ENCODE measurements around the gene FOXN1. TPM values are rescaled to one million over a fixed set of nuclear protein-coding genes. Genes with fewer than 3 reads are reported as not detected.

Gene FOXN1
- total RNA-seq, 1 experiment from 2014 or later, result not detected

GRCh38 chr17:28473542-28473941, 32.6 kb upstream of the FOXN1 start, which contains the start of gene SLC13A2:
Gene SLC13A2, plus strand, starts transcription at chr17:28473644. Its CDS starts 69 bp downstream, at chr17:28473713.
- no peak for DNase-seq
- H3K4me3 ChIP-seq, result no peak within 1 kb of the TSS
- no peaks in the 10 kb centered on the region for H3K36me3 ChIP-seq
- no peaks in the 10 kb centered on the region for H3K9me3 ChIP-seq
- no peaks in the 10 kb centered on the region for H3K27me3 ChIP-seq

GRCh38 chr17:28474111-28474531, 32.0 kb upstream of the FOXN1 start:
- no peaks in the 10 kb centered on the region for H3K27me3 ChIP-seq
- H3K4me3 ChIP-seq, result no peak overlapping the region
- no peaks in the 10 kb centered on the region for H3K9me3 ChIP-seq
- no peaks in the 10 kb centered on the region for H3K36me3 ChIP-seq
- DNase-seq, result no peak

GRCh38 chr17:28475151-28475900, 30.8 kb upstream of the FOXN1 start:
- Histone ChIP-seq H3K4me3 (no peak overlapping the region), H3K36me3 (no peaks in the 10 kb centered on the region), H3K27me3 (no peaks in the 10 kb centered on the region), H3K9me3 (no peaks in the 10 kb centered on the region)
- DNase-seq, result no peak

- Histone ChIP-seq H3K9me3 (no peaks in the 10 kb centered on the region), H3K27me3 (no peaks in the 10 kb centered on the region)
- no peak for DNase-seq
Measured at GRCh38 chr17:28476076-28476865, 29.9 kb upstream of the FOXN1 start.

GRCh38 chr17:28477928-28478327, 28.2 kb upstream of the FOXN1 start:
- Histone ChIP-seq H3K9me3 (no peaks in the 10 kb centered on the region), H3K27me3 (no peaks in the 10 kb centered on the region), H3K4me3 (no peak overlapping the region), H3K36me3 (no peaks in the 10 kb centered on the region)
- DNase-seq, result no peak

More at GRCh38 chr17:28476076-28476865, 29.9 kb upstream of the FOXN1 start:
- H3K4me3 ChIP-seq, result no peak overlapping the region
- no peaks in the 10 kb centered on the region for H3K36me3 ChIP-seq

GRCh38 chr17:28478712-28479615, 27.2 kb upstream of the FOXN1 start:
- DNase-seq, result peak; percentile 20

DNA sequence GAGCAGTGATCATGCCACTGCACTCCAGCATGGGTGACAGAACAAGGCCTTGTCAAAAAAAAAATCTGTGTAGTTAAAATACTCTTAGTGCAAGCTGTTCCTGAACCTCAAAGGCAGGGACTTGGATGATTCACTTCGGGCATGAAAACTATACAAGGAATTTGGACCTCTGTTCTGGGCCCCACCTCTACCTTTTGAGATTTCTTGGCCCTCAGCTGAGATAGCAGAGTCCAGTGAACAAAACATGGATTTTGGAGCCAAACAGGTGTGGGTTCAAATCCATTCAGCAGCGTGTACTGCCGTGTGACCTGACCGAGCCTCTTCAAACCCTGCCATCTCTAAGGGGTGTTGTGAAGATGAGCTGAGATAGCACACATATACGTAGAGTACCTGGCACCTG, 25.9 kb upstream of the FOXN1 start:
- no peak overlapping the region for H3K4me3 ChIP-seq
- H3K27me3 ChIP-seq, result no peaks in the 10 kb centered on the region
- H3K36me3 ChIP-seq, result no peaks in the 10 kb centered on the region
- no peak for DNase-seq
- H3K9me3 ChIP-seq, result no peaks in the 10 kb centered on the region

More at GRCh38 chr17:28478712-28479615, 27.2 kb upstream of the FOXN1 start:
- H3K4me3 ChIP-seq, result no peak overlapping the region
- no peaks in the 10 kb centered on the region for H3K36me3 ChIP-seq
- no peaks in the 10 kb centered on the region for H3K9me3 ChIP-seq
- no peaks in the 10 kb centered on the region for H3K27me3 ChIP-seq

GRCh38 chr17:28480799-28481571, 25.2 kb upstream of the FOXN1 start:
- H3K4me3 ChIP-seq, result no peak overlapping the region
- DNase-seq, result no peak
- no peaks in the 10 kb centered on the region for H3K36me3 ChIP-seq
- H3K27me3 ChIP-seq, result no peaks in the 10 kb centered on the region
- no peaks in the 10 kb centered on the region for H3K9me3 ChIP-seq

GRCh38 chr17:28482551-28483199, 23.5 kb upstream of the FOXN1 start:
- Histone ChIP-seq H3K27me3 (no peaks in the 10 kb centered on the region), H3K36me3 (no peaks in the 10 kb centered on the region), H3K9me3 (no peaks in the 10 kb centered on the region), H3K4me3 (no peak overlapping the region)
- no peak for DNase-seq

DNA sequence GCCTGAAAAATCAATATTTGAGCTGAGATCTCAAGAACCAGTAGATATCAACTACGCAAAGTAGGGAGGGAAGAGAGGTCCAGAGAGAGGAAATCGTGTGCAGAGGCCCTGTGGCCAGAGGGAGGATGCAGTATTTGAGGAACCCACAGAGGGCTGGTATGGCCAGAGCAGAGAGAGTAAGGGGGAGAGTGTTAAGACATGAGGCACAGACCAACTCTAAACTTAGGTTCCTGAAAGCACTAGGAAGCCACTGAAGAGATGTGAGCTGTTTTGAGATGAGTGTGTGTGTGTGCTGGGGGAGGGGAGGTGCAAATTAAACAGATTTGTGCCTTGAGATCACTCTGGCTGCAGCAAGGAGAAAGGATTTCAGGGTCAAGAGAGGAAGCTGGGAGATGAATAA, 21.9 kb upstream of the FOXN1 start:
- no peaks in the 10 kb centered on the region for H3K36me3 ChIP-seq
- DNase-seq, result no peak
- no peaks in the 10 kb centered on the region for H3K27me3 ChIP-seq
- no peaks in the 10 kb centered on the region for H3K9me3 ChIP-seq
- no peak overlapping the region for H3K4me3 ChIP-seq

DNA sequence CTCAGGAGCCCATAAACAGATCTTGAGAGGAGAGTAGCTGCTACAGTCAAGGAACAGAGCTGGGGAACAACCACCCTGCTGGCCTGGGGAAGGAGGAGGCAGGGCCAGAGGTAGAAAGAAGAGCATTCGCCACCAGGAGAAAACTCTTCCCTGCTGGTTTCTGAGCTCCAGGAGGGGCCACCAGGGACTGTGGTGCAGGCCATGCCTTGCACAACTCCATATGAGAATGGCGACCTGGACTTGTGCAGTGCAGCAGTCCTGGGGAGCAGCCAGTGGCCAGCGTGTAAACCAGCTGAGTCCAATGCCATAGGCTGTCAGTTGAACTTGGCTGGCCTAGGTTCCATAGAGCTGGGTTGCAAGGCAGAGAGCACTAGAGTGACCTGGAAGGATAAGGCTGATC, 21.1 kb upstream of the FOXN1 start:
- Histone ChIP-seq H3K36me3 (no peaks in the 10 kb centered on the region), H3K27me3 (no peaks in the 10 kb centered on the region), H3K4me3 (no peak overlapping the region), H3K9me3 (no peaks in the 10 kb centered on the region)
- DNase-seq, result no peak

DNA sequence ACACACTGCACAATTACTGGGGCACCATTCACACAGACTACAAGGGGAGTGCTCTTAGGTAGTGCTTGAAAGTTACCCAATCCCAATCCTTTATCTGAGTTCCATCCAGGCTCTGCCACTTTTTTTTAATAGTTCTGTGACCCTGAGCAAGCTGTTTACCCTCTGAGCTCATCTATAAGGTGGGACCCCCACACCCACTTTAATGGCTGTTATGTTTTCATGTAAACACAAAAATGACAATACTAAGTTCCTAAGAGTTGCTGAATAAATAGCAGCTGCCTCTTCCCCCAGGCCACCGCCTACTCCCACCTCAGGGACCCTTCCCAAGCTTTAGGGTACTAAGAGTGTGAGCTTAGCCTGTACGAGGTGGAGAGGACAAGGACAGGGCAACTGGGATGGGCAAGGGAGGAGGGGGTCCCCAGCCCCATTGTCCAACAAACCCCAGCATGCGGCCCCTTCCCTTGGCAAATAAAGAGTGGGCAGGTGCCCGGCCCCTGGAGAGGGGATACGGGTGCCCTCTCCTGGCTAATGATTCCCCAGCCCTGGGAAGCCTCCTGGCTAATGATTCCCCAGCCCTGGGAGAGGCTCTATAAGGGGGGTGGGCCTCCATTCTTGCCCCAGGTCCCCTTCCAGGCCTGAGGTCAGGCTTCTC, 18.1 kb upstream of the FOXN1 start:
- Histone ChIP-seq H3K4me3 (no peak overlapping the region), H3K27me3 (no peaks in the 10 kb centered on the region), H3K36me3 (no peaks in the 10 kb centered on the region), H3K9me3 (no peaks in the 10 kb centered on the region)
- no peak for DNase-seq

GRCh38 chr17:28488533-28489276, 17.4 kb upstream of the FOXN1 start:
- Histone ChIP-seq H3K4me3 (no peak overlapping the region), H3K9me3 (no peaks in the 10 kb centered on the region), H3K27me3 (no peaks in the 10 kb centered on the region), H3K36me3 (no peaks in the 10 kb centered on the region)
- DNase-seq, result no peak

GRCh38 chr17:28491286-28491685, 14.9 kb upstream of the FOXN1 start:
- H3K27me3 ChIP-seq, result no peaks in the 10 kb centered on the region
- no peak for DNase-seq

DNA sequence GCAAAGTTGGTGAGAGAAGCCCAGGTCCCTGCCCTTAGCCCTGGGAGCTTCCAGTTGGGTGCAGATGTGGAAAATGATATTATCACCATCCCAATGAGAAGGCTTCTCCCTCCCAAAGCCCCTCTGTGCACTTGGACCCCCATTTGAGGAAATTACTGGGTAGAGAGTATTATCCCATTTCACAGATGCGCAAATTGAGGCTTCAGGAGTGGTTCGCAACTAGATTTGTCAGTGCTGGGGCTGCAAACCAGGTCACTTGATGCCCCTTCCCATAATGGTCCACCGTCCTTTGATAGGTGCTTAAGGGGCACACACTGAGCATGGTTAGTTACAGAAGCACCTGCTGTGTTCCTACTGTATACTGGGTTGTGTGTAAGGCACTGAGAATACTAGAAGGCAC, 14.3 kb upstream of the FOXN1 start:
- Histone ChIP-seq H3K27me3 (no peaks in the 10 kb centered on the region), H3K9me3 (no peaks in the 10 kb centered on the region), H3K36me3 (no peaks in the 10 kb centered on the region), H3K4me3 (no peak overlapping the region)
- no peak for DNase-seq

More at GRCh38 chr17:28491286-28491685, 14.9 kb upstream of the FOXN1 start:
- H3K9me3 ChIP-seq, result no peaks in the 10 kb centered on the region
- H3K4me3 ChIP-seq, result no peak overlapping the region
- no peaks in the 10 kb centered on the region for H3K36me3 ChIP-seq
